Stimulated activated naive CD4-positive, alpha-beta T cell treated with Interleukin-2 at 50 U/mL for 16 hours (primary cell): ENCODE measurements around the gene SHOC2.
"Not testable (repeated sequence)": the region's sequence is repeated elsewhere in the genome, so short reads cannot be mapped to it uniquely, and the experiment has no call there.

Source experiments
- DNase-seq: peaks from one replicate; lab custom pipeline; 2025; lab: John Stamatoyannopoulos, UW

Gene SHOC2

DNA sequence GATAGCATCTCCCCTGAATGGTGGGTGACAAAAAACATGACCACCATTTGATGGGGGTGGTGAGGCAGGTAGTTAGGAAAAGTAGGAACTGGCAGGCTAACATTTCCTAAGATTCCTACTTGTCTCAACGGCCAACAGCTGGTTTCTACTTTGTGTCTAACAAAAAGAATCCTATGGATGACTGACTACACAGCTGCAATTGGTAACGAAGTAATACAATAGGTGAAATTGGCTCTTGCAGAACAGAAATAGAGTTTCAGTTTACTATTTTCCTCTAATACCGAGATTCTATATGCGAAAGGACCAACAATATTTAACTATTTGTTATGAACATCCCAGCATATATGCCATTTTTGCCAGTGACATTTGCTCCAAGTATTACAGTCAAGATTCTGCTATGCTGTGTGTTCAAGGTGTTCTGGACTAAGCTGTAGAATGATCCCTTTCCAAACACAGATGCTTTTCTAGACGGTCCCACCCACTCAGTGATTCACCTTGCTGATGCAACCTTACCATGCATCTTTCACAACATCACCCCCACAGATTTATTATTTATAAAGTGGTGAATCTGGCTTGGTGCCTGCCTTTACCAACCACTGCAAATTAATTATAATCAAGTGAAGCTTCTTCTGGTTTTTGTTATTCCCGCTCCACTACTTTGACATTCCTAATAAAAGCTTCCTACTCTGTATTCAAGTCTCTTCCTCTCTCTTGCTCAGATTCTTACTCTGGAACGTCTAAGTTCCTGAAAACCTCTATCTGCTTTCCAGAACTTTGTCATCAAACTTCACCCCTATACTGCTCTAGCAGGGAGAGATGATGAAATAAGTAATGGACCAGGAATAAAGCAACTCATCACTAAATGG lies 17.2 kb upstream of the SHOC2 start:
- DNase-seq = peak; percentile 33

DNA sequence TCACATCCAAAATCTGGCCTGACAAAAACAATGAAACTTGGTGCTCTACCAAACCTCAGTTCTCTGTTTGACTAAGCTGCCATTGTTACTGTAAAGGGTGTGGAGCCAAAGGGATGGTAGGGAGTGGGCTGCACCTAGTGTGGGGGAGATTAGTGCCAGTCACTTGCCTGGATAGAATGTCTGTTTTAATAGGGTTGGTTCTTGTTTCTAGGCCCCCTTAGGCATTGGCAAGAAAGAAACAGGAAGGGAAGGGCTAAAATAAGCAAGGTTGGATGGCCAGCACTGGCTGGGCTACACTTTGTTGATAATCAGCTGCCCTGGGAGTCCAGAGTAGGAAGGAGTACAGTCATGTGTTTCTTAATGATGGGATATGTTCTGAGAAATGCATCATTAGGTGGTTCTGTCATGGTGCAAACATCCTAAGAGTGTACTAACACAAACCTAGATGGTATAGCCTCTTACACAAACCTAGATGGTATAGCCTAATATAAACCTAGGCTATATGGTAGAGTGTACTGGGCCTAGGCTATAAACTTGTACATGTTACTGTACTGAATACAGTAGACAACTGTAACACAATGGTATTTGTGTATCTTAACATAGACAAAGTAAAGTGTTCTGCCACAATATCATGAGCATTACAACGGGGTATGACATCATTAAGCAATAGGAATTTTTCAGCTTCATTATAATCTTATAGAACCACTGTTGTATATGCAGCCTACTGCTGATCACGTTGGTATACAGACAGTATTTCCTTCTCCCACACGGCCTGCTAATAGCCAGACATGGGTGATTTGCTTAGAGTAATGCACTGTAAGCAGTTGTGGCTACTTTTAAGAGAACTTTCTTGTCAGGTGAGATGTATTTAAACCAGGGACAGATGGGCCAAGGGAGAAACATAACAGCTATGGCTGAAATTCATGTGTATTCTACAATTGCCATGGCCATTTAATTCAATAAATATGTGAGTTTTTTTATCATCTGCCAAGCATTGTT lies 15.8 kb upstream of the SHOC2 start:
- peak; percentile 6 for DNase-seq

DNA sequence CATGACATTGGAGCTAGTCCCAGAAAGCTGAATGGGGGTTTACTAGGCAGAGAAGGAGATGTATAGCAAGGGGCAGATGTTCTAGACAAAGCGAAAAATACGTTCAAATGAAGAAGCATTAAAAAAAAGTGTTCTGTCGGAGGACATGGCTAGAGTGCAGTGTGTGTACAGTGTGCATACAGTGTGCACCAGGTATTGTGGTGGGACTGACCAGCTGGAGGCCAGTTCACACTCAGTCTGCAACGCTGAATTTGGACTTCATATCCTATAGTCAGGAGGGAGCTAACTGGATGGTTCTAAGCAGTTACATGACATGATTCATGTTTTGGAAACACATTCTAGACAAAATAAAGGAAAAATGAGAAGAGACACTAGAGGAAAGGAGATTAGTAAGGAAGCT lies 9.3 kb upstream of the SHOC2 start:
- no peak for DNase-seq

DNA sequence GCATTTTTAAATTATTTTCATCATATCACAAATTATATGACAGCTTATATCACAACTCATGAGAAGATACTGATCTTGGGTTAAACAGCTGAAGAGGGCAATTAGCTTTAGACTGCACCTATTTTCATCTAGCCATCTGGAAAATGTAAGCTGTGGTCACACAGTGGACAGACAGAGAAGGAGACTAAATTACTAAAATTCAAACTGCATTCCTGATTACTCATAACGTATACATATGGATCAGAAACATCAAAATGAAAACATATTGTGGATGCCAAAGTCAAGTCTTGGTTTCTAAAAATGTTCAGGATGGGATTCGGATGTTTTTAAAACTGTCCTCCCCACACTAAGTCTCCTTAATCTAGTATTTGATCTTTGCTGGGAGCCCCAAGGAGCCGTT lies 7.0 kb upstream of the SHOC2 start:
- DNase-seq = no peak

DNA sequence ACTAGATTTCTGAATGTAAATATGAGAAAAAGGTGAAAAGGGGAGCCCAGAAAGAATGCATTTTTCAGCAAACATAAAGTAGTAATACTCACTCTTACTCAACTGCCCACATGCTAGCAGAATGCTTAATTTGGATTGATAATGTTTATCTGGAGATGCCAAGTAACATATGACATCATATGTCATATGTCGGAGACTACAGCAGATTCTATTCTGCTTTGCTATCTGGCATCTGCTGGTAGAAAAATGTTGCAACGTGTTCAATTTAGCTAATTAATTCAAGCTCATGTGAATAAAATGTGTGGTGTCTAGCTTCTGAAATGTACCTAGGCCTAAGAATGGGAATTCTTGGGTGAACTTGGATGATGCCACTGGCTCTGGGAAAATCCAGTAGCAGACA lies 5.0 kb upstream of the SHOC2 start:
- DNase-seq = no peak

DNA sequence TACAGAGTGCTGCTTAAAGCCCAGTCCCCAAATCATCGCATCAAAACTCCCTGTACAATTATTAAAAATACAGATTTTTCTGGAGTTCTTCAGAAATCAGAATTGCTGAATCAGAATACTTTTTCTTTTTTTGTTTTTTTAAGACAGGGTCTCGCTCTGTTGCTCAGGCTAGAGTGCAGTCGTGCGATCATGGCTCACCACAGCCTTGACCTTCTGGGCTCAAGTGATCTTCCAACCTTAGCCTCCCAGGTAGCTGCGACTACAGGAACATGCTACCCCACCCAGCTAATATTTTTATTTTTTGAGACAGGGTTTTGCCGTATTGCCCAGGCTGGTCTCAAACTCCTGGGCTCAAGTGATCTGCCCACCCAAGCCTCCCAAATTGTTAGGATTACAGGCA lies 4.4 kb upstream of the SHOC2 start:
- no peak for DNase-seq

DNA sequence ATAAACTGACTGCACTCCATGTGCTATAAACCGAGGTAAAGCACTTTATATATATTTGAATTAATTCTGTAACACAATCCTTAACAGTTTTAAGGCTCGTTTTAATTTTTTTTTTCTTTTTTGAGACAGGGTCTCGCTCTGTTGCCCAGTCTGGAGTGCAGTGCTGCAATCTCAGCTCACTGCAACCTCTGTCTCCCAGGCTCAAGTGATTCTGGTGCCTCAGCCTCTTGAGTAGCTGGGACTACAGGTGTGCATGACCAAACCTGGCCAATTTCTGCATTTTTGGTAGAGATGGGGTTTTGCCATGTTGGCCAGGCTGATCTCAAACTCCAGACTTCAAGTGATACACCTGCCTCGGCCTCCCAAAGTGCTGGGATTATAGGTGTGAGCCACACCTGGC lies 3.8 kb upstream of the SHOC2 start:
- DNase-seq = not testable (repeated sequence)

DNA sequence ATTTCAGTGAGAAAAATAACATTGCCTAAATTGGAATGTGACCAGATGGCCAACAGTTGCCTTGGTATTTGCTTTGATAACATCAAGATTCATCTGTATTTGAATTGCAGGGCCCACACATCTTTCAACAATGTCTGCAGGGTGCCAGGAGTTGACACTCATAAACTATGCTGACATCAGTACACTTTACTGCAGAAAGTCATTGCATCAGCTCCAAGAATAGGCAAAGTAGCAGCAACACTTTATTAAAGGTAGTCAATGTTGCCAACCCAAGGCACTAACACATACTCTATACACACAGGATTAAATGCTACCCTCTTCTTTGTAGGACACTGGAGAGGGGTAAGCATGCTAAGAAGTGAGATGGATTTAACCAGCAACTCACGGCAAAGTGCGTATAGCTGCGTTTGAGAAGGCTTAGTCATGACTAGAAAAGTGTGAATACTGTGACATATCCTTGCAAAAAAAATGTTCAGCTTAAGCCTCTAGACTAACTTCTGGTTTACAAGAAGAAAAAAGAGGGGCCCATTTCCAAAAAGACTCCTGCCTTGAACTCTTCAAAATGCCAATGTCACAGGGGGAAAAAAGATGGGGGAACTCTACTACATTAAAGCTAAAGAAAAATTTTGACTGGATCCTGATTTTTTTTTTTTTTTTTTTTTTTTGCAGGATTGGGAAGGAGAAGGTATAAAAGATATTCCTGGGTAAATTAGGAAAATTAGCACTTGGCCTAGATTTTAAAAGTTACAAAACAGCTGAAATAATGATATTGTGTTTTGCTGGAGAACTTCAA lies 2.7 kb upstream of the SHOC2 start:
- DNase-seq = no peak

DNA sequence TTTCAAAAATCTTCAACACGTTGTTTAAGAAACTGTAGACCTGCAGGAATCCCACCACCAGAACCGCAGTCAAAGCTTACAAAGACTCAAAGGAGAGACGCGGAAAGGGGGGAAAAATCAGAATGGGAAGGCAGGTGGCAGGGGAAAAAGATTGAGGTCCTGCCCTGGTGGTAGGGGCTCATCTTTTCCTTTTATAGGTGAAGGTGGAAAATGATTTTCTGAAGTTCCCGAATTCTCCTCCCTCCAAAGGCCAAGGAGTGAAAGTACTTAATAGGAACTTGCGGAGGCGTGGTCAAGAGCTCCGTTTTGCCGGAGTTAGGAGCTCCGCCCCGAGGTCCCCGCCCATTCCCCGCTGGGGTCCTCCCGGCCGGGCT lies 1.1 kb upstream of the SHOC2 start:
- peak; percentile 83 for DNase-seq

DNA sequence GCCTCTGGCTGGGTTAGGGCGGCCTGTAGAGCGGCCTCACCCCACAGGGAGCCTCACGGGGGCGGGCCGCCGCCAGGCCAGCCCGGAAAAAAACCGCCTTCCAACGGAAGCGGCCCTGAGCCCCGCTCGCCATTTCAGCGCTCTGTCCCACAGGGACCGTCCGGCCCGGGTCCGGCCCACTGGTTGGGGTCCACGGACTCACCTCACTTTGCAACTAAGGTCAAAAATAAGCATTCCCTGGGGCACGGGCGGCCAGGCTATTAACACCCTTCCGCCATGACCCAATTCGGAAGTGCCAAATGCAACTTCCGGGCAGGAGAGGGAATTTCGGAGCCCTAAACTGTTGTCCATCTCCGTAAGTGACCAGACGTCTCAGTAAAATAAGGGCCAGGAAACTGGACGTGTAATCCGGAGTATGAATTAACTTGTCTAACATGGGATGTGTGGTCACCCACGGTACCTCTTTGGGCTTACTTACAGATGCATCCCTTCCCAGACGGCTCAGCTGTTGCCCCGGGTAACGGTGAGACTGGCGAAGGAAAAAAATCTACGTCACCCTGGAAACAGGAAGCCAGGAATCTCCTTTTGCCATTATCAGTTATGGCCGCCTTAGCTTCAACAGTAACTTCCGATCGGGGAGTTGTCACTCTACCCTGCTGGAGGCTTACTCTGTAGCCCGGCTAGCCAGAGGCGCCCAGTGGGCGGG lies 608 bp upstream of the SHOC2 start, which contains the start of gene BBIP1:
Gene BBIP1 (minus strand): TSS at position 538 of the 706 bp plus-strand sequence. CDS start 1,023 bp downstream, outside the sequence.
- DNase-seq = no peak

DNA sequence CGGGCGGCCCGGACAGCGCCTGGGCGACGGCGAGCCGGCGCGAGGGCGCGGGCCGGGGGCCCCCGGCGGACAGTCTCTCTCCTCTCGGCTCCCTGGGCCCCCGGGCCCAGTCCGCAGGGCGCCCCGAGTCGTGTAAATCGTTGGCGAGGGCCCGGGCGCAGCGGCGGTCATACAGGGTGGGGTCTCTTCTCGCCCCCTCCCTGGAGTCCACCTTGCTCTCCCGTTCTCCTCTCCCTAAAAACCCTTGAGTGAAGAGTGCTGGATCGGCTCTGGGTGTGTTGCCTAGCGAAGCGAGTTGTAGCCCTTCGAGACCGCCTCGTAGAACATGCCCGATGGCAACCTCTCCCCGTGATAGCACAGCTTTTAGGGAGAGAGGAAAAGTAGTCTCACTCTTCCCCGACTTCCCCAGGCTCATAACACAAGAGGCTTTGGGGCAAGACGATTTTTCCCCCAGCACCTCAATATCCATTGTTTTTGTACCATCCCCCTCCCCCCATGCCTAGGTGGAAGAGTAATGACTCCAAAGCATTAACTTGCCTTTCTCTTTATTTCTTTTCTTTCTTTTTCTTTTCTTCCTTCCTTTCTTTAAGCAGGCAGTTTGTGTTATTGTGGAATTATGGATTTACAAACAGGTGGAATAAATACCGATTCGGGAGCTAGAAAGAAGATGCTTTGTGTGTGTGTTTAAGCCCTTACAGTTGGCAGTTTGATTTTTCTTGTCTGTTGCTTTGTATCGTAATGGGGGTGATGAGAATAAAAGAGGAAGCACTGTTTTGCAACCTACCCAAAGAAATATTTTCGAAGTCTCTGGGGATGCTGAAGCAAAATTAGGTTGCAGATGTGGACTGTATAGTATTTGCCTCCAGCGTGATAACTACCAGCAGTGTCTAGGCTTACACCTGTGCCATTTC lies 822 bp downstream of the SHOC2 start:
- DNase-seq = no peak

DNA sequence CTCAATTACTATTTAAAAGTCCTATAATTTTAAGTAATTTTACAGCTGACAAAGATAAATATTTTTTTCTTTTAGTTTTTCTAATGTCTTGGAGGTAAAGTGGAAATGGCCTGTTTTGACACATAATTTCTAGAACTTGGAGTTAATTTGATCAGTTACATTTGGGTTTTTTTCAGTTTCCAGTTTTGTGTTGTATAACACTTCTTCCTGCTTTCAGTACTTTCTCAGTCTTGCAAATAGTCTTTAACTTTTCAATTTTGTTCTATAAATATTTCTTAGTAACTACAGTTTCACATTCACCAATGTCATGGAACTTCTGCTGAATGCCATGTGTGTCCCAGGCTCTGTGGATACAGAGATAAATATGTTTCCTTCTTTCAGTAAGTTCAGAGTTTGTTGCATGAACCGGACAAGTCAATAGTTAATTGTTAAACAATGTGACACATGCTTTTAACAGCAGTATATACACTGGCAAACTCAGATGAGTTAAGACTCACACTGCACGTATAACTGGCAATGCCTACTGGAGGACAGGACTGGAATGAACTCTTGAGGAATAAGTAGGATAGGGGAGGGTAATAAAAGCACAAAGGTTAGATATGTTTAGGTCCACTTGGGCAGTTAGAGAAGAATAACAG lies 4.6 kb downstream of the SHOC2 start:
- no peak for DNase-seq

DNA sequence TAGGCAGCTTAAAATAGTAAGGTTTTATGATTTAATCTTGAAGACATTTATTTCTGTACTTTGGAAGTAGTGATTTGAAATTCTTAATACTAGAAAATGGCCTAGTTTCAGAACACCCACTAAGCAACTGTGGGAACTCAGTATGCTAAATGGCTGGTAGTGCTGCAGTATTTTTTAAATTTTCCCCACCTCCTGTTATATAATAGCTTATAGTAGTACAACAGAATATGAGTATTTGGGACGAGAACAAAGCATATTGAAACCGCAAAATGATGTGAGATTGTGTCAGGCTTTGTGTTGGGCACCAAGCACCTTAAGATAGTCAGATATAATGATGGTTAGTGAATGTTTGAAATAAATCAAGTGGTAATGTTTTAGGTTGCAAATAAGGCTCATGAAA lies 8.1 kb downstream of the SHOC2 start:
- no peak for DNase-seq

DNA sequence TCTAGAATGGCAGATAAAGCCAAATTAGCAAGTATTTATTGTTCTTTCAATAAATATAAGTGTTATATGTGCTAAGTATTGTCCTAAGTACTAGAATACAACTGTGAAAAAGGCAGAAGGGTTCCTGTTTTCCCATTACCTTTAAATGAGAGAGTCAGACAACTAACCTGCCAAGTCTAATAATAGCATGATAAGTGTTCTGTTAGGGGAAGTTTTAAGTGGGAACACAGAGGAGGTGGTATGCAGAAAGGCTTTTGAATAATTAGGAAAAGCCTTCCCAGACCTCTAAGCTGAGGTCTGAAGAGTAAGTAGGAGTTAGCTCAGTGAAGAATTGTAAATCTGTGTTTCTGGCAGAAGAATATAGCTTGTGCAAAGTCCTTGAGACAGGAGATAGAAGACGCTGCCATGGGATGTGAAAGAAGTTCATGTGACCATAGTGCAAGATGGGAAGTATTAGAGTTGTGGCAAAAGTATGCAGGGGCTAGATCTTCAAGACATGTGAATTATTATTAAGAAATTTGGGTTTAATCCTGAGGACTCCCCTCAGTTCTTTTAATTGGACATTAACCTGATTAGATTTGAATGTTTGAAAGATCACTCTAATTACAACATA lies 12.5 kb downstream of the SHOC2 start:
- DNase-seq = no peak

DNA sequence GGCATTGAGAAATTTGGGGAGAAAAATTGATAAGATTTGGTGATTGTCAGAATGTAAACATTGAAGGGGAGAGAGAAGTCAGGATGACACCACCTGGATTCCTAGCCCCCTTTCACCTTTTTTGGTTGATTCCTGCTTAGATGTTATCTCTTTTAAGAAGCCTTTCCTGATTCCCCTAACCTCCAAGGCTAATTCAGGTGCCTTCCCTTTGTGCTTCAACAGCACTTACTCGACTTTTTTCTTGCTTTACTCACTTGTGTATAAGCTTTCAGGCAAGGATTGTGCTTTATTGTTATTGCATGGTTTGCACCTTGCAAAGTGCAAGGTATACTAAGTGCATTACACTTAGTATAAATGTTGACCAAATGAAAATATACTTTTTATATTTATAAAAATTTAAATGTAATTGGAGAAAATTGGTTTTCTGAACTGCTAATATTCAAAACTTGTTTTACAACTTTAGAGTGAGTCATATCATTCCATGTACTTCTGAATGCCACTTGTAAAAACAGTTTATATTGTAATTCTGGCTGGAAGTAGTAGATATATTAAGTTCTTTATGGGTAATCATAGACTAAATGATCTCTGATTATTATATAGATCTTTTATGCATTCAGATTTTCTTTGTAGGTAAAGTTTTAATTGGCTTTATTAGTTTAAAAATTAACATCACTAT lies 13.2 kb downstream of the SHOC2 start:
- no peak for DNase-seq

DNA sequence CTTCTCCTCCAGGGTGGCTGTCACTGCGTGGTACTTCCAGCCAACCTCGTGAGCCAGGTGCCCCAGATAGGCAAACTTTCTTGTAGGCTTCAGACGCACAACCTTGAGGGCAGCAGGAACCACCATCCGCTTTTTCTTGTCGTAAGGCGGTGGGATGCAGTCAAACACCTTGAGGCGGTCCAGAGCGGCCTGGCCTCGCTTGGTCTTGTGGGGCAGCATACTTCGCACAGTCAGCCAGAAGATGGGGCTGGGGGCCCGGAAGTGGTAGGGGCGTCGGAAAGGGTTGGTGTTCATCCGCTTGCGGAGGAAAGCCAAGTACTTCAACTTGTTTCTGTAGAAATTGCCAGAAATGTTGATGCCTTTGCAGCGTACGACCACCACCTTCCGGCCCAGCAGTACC lies 17.4 kb downstream of the SHOC2 start:
- no peak for DNase-seq

DNA sequence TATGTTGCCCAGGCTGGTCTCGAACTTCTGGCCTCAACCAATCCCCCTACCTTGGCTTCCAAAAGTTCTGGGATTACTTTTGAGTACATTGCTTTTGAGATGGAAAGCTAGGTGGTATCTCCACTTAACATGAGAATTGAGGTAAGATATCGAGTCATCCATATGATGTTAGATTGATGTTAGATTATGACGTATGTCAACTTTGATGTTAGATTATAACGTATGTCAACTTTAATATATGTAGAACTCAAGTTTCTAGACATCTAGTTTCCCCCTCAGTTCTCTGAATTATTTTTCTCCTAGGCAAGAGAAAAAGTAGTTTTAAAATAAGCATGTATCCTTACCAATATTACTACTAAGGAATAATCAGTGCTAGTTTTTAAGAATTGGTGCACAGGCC lies 20.0 kb downstream of the SHOC2 start:
- no peak for DNase-seq

DNA sequence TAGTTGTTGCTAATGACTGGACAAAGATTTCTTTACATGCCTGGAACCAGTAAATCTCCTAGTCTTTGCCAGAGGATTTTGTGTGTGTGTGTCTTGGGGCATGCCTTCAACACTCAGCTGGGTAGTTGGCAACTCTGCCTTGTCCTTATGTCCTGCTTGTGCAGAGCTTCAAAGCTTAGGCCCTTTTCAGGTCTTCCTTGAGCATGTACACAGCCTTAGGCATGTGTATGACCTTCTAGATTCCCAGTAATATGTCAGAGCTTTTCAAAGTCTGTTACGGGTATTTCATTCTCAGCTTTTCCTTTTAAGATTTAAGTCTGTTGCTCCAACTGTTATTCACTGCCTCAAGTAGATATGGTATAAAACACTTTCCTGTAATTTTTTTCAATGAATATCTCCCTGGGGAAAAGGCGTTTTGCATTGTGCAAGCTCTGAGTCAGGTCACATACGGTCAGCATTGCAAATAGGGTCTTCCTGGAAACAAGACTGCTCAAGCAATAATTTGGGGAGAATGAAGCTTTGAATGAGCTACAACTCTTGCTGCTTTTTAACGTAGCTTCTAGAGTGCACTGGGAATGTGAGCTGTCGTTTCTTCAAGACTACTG lies 25.5 kb downstream of the SHOC2 start:
- DNase-seq = no peak
